DND-41 (cell line): ENCODE results near the gene SYNPO.

ENCODE experiments used
- EZH2 ChIP-seq: IDR thresholded peaks from 3 replicates; pipeline ENCODE4 v1.6.1; 2012; ENCODE audit warnings: borderline replicate concordance, low read depth, mild to moderate bottlenecking, moderate library complexity, low read length, inconsistent platforms; ENCODE audit not compliant: severe bottlenecking
- TF ChIP-seq, protein P1 (sequence below): IDR thresholded peaks from 2 replicates; pipeline ENCODE4 v1.5.1; 2012; ENCODE audit warnings: borderline replicate concordance, low read length, moderate library complexity, mild to moderate bottlenecking; ENCODE audit not compliant: poor library complexity, severe bottlenecking; ENCODE audit errors: extremely low read depth

DNA sequence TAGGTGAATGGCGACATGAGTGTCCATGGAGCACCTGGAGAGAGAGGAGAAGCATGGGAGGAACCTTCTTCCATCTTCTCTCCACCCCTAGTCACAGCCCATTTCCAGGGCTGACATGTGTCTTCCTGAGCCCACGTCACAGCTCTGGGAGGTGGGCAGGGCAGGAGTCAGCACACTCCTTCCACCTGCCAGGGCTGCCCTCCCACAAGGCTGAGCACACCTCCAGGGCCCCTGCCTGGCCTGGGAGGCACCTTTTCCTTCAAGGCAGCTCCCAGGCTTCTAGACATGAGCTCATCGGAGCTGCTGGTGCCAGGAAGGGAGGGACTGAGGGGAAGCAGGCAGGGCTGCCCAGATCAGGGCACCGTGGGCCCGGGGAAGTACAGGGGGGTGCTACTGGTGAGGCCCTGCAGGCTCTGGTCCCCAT is 13.6 kb upstream of the SYNPO start:
- TF ChIP-seq, protein P1, sequence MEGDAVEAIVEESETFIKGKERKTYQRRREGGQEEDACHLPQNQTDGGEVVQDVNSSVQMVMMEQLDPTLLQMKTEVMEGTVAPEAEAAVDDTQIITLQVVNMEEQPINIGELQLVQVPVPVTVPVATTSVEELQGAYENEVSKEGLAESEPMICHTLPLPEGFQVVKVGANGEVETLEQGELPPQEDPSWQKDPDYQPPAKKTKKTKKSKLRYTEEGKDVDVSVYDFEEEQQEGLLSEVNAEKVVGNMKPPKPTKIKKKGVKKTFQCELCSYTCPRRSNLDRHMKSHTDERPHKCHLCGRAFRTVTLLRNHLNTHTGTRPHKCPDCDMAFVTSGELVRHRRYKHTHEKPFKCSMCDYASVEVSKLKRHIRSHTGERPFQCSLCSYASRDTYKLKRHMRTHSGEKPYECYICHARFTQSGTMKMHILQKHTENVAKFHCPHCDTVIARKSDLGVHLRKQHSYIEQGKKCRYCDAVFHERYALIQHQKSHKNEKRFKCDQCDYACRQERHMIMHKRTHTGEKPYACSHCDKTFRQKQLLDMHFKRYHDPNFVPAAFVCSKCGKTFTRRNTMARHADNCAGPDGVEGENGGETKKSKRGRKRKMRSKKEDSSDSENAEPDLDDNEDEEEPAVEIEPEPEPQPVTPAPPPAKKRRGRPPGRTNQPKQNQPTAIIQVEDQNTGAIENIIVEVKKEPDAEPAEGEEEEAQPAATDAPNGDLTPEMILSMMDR = no peak
- no peak for TF ChIP-seq EZH2
